HUES48 (cell line): ENCODE results near the gene GPHA2.

Experiments
- H3K27ac ChIP-seq: one replicate; pipeline ENCODE4 v1.7.0; 2013; ENCODE audit warnings: low read depth, low read length, inconsistent platforms
- H3K27me3 ChIP-seq: 2 replicates; pipeline ENCODE4 v1.6.1; 2013; ENCODE audit warnings: mild to moderate bottlenecking, low read length; ENCODE audit not compliant: control insufficient read depth, insufficient read depth
- H3K36me3 ChIP-seq: 2 replicates; pipeline ENCODE4 v1.6.1; 2013; ENCODE audit warnings: low read length; ENCODE audit not compliant: control insufficient read depth, insufficient read depth
- H3K4me1 ChIP-seq: 2 replicates; pipeline ENCODE4 v1.6.1; 2013; ENCODE audit warnings: mild to moderate bottlenecking, low read length; ENCODE audit not compliant: control insufficient read depth, insufficient read depth
- H3K4me3 ChIP-seq: 2 replicates; pipeline ENCODE4 v1.5.1; 2013; ENCODE audit warnings: mild to moderate bottlenecking, low read depth, low read length
- H3K9ac ChIP-seq: 2 replicates; pipeline ENCODE4 v1.6.1; 2013; ENCODE audit warnings: mild to moderate bottlenecking, low read depth, low read length, moderate library complexity
- H3K9me3 ChIP-seq: 2 replicates; pipeline ENCODE4 v1.6.1; 2013; ENCODE audit warnings: low read length; ENCODE audit not compliant: control insufficient read depth, insufficient read depth

The GPHA2 gene

DNA sequence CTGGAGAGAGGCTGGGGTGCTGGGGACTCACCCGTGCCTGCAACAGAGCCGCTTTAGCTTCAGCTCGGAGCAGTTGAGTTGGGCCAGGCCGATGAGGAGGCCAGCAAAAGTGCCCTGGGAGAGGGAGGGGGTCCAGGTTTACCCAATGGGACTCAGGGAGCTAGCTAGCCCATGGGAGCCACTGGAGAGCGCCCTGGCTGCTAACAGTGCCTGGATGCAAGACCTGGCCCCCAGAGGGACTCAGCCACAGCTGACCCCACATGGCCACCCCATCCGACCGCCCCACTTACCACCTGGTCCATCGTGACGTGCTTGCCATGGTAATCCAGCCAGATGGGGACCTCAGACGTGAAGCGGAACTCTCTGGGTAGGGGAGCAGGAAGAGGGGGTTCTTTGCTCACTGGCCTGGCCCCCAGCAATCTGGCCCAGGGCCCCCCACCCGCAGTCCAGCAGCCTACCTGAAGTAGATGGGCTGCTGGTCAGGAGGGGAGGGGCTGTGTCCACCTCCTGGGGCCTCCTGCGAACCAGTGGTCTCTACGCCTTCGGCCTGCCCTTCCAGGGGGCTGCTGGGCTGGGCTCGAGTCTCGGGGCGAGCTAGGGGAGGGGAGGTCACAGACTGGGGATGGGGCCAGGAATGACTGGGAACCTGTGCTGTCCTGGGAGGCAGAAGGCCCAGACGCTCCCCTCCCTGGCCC lies 38.2 kb downstream of the GPHA2 start:
- no peaks in the 10 kb centered on the region for H3K4me1 ChIP-seq
- no peaks in the 10 kb centered on the region for H3K9me3 ChIP-seq
- H3K27me3 ChIP-seq, result no peaks in the 10 kb centered on the region
- no peak overlapping the region for H3K27ac ChIP-seq
- no peak overlapping the region for H3K4me3 ChIP-seq
- H3K9ac ChIP-seq, result no peak overlapping the region
- H3K36me3 ChIP-seq, result peaks cover 41% of the 10 kb centered on the region

DNA sequence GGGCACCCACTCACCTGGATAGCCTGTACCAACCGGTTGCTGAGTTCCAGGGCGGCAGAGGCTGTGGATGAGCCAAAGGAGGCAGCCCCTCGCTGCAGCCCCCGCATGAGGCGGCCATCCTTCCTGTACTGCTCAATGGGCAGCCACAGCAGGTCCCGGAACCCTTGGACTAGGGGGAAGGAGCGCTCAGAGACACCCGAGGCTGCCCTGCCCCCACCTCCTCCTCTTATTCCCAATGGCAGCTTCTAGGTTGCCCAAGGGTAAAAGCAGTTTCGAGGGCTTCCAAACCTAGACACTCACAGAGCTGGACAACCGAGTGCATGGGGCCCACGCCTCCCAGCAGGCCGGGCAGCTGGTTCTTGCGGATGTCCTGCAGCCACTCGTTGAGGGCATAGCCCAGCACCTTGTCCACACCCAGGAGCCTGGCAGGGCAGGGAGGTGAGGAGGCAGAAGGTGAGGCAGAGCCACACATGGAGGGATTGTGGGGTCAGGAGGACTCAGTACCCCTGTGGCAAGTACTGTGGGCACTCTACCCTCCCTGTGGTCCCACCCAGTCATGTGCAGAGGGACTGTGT lies 39.2 kb downstream of the GPHA2 start:
- no peak overlapping the region for H3K27ac ChIP-seq

DNA sequence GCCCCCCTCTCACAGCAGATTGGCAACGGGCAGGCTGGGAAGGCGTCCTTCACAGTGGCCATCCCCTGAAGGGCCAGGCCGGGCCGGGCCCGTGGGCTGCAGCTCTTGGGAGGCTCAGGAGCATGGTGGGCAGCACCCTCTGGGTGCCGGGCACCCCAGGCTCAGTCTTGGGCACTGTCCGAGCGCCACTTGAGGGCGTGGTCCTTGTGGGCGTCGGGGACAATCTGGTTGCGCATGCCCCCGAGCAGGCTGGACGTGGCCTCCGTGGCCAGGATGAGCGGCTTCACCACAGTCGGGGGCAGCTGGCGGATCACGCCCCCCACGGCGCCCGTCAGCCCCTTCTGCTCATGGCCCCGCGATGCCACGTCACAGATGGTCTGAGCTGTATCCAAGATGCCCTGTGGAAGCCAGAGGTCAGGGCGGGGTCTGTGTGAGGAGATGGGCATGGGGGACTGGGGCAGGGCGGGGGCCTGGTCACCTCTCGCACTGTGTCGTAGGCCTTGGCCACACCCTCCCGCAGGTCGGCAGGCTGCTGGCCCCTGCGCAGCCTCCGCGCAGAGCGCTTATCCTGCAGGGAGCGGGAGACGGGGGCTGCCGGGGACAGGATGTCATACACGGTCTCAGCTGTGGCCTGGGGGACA lies 40.8 kb downstream of the GPHA2 start:
- no peak overlapping the region for H3K9ac ChIP-seq
- H3K36me3 ChIP-seq, result peaks cover 22% of the 10 kb centered on the region

More for the DNA sequence above, 39.2 kb downstream of the GPHA2 start:
- peaks cover 34% of the 10 kb centered on the region for H3K36me3 ChIP-seq
- no peaks in the 10 kb centered on the region for H3K4me1 ChIP-seq
- H3K9me3 ChIP-seq, result no peaks in the 10 kb centered on the region
- no peaks in the 10 kb centered on the region for H3K27me3 ChIP-seq
- H3K4me3 ChIP-seq, result no peak overlapping the region
- H3K9ac ChIP-seq, result no peak overlapping the region

DNA sequence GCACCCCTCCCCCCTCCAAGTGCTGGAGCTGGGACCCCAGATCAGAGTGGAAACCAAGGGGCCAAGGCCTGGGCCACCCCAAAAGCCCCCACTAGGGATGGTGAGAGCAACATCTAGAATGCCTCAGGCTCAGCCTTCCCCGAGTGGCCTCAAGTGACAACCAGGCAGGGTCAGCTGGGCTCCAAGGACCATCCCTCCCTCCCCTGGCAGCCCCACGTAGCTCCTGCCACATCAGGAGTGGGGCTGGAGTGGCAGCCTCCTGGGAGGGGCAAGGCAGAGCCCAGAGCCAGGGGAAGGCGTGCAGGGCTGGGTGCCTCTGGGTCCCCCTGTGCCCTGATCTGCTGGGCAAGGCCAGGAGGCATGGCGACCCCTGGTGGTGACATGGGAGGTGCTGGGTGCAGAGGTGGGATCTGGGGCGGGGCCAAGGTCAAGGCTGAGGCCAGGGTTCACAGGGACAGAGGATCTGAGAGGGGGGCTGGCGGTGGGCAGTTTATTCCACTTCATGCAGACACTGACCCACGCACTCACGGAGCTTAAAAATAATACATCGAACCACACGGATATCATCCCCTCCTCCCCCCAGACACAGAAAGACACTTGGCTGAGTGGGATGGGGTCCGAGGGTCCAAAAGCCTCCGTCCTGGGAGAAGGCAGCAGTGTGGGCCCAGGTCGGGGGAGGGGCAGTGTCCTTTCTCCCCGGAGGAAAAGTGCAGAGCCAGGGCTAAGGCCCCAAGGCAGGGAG lies 41.5 kb downstream of the GPHA2 start:
- H3K9me3 ChIP-seq, result no peaks in the 10 kb centered on the region
- H3K4me3 ChIP-seq, result no peak overlapping the region
- peaks cover 22% of the 10 kb centered on the region for H3K36me3 ChIP-seq
- no peaks in the 10 kb centered on the region for H3K27me3 ChIP-seq
- H3K27ac ChIP-seq, result no peak overlapping the region
- H3K9ac ChIP-seq, result no peak overlapping the region
- no peaks in the 10 kb centered on the region for H3K4me1 ChIP-seq

More for the DNA sequence above, 40.8 kb downstream of the GPHA2 start:
- Histone ChIP-seq H3K9me3 (no peaks in the 10 kb centered on the region), H3K4me3 (no peak overlapping the region), H3K27me3 (no peaks in the 10 kb centered on the region), H3K27ac (no peak overlapping the region), H3K4me1 (no peaks in the 10 kb centered on the region)

DNA sequence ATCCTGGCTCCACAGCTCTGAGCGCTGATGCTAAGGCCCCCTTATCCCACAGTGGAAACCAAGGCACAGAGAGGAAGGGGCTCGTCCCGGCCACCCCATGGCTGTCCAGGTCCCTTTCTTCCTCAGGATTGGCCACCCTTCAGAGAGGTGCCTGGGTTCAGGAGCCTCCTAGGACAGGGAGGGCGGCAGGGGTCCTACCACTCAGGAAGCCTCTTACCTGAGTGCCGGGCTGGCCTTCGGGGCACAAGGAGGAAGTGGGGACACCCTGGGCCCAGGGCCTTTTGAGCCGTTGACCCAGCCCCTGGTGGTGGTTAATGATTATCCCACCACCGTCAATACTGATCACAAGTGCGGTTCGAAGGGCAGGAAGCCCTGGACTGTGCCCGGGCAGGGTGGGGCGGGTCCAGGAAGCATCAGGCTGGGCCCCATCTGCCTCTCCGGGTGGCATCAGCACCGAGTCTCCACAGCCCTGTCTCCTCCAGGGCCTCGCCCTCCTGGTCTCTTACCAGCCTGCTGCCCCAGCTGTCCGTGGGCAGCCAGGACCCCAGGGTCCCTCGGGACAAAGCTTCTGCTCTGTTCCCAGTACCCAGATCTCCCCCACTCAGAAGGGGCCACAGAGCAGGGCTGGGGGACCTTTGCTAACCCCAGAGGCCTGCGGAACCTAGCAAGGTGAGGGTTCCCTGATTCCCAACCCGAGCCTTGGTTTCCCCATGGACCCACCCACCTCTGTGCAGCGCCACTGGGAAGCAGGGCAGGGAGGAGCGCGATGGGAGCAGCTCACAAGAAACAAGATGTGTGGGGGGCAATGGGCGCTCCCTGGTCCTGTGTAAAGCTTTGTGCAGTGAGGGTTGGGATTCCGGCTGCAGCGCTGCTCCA lies 42.3 kb downstream of the GPHA2 start:
- H3K9me3 ChIP-seq, result no peaks in the 10 kb centered on the region
- H3K4me3 ChIP-seq, result no peak overlapping the region
- H3K4me1 ChIP-seq, result 0 out of 2 replicates have a peak, but pooled peaks cover 4% of the 10 kb centered on the region
- H3K27ac ChIP-seq, result peak overlapping the region; percentile 28
- peaks cover 20% of the 10 kb centered on the region for H3K36me3 ChIP-seq
- no peaks in the 10 kb centered on the region for H3K27me3 ChIP-seq
- no peak overlapping the region for H3K9ac ChIP-seq

DNA sequence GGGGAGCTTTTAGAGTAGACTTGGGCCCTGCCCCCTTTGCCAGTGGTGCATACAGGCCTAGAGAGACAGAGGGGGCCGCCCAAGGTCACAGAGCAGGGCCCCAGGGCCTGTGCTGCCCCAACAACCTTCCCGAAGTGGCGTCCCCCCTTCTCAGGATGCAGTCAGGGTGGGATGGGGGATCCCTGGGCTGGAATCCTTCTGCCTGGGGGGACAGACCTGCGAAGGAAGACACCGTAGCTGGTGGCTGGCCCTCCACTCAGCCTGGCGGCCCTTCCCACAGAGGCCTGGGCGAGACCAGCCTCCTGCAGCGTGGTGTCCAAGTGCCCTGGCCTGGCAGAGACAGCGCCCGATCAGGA lies 42.9 kb downstream of the GPHA2 start:
- Histone ChIP-seq H3K36me3 (peaks cover 13% of the 10 kb centered on the region; the same call in 1 of the 2 replicates), H3K4me3 (no peak overlapping the region), H3K27me3 (no peaks in the 10 kb centered on the region), H3K27ac (peak overlapping the region; percentile 28), H3K9ac (no peak overlapping the region), H3K4me1 (peaks cover 9% of the 10 kb centered on the region; the same call in 1 of the 2 replicates), H3K9me3 (no peaks in the 10 kb centered on the region)

DNA sequence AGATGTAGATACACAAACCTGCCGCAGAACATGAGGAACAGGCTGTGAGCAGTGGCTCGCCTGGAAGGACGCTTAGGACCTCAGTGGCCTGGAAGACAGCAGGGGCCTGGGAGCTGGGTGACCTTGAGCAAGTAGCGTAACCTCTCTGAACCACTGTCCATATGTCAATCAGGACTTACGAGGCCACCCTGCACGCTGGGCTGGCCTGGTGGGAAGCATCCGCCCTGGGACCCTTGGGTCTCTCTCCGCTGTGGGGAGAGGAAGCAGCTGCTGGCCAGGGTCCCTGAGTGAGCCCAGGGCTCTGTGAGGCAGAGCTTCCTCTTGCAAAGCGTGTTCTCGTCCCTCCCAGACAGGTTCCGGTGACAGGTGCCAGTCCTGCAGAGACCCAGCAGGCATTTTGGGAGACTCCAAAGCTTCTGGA lies 43.3 kb downstream of the GPHA2 start:
- no peak overlapping the region for H3K9ac ChIP-seq
- no peak overlapping the region for H3K4me3 ChIP-seq
- peaks cover 9% of the 10 kb centered on the region; the same call in 1 of the 2 replicates for H3K4me1 ChIP-seq
- H3K36me3 ChIP-seq, result peaks cover 10% of the 10 kb centered on the region; the same call in 1 of the 2 replicates
- no peaks in the 10 kb centered on the region for H3K9me3 ChIP-seq
- no peak overlapping the region for H3K27ac ChIP-seq
- H3K27me3 ChIP-seq, result no peaks in the 10 kb centered on the region

DNA sequence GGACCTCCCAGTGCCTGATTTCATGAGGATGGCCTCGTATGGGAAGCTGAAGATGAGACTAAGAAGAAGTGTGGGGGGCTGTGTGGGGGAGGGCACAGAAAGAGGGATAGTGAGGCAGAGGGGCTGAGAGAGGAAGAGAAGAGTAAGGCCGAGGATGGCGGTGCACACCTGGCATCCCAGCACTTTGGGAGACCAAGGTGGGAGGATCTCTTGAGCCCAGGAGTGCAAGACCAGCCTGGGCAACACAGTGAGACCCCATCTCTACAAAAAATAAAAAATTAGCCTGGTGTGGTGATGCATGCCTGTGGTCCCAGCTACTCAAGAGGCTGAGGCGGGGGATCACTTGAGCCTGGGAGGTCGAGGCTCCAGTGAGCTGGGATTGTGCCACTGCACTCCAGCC lies 43.8 kb downstream of the GPHA2 start:
- Histone ChIP-seq H3K4me1 (peaks cover 9% of the 10 kb centered on the region; the same call in 1 of the 2 replicates), H3K27ac (no peak overlapping the region), H3K4me3 (no peak overlapping the region)

DNA sequence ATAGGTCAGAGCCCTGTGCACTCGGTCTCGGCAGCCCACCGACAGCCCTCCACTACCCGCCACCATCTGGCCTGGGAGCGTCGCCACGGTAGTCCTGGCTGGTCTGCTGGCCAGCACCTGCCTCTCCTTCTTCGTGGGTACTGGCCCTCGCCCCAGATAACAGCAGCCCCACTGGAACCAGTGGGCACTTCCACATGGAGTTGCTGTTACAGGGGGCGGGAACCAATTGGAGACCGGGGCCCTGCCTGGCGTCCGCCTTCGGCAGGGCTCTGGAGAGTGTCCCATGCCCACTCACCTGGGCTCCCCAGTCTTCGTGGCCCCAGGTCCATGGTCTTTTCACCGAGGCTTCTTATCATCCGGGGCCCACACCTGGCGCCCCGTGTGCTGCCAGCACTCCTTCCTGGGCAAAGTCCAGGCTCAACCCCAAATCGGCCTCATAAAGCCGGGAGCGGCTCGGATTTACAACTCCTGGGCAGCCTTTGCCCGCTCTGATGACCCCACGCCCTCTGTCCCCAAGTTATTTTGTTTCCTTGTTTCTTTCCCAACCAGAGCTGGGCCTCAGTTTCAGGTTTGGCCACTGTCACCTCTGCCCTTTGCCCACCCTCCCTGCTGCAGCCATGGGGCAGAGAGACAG lies 44.4 kb downstream of the GPHA2 start:
- Histone ChIP-seq H3K27me3 (no peaks in the 10 kb centered on the region), H3K4me1 (peaks cover 9% of the 10 kb centered on the region; the same call in 1 of the 2 replicates), H3K9ac (no peak overlapping the region), H3K4me3 (no peak overlapping the region), H3K9me3 (no peaks in the 10 kb centered on the region), H3K27ac (no peak overlapping the region), H3K36me3 (0 out of 2 replicates have a peak, but pooled peaks cover 6% of the 10 kb centered on the region)

More for the DNA sequence above, 43.8 kb downstream of the GPHA2 start:
- Histone ChIP-seq H3K9me3 (no peaks in the 10 kb centered on the region), H3K9ac (no peak overlapping the region), H3K36me3 (peaks cover 6% of the 10 kb centered on the region; the same call in 1 of the 2 replicates), H3K27me3 (no peaks in the 10 kb centered on the region)

DNA sequence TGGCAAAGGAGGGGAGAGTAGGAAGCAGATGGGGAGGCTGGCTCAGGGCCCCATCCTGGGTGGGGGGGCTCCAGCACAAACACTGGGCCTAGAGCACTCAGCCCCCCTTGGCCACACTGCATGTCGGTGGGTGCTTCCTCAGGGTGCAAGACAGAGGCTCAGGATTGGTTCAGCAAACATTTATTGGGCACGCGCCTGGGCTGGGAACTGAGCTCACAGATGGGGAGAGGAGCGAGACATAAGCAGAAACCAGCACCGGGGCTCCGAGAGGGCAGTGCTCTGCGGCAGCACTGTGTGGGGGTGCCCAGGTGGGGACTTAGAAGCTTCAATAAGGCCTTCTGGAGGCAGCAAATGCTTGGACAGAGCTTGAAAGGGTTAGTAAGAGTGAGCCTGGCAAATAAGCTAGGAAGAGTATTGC lies 45.2 kb downstream of the GPHA2 start:
- no peaks in the 10 kb centered on the region for H3K27me3 ChIP-seq
- H3K4me3 ChIP-seq, result no peak overlapping the region
- no peaks in the 10 kb centered on the region for H3K9me3 ChIP-seq
- H3K36me3 ChIP-seq, result 0 out of 2 replicates have a peak, but pooled peaks cover 6% of the 10 kb centered on the region
- H3K9ac ChIP-seq, result no peak overlapping the region
- H3K4me1 ChIP-seq, result peaks cover 9% of the 10 kb centered on the region; the same call in 1 of the 2 replicates
- H3K27ac ChIP-seq, result no peak overlapping the region
